Esophagus squamous epithelium (tissue), 5 donors: ENCODE data around the gene DDX54. TPM values are rescaled to one million over a fixed set of nuclear protein-coding genes. Genes with fewer than 3 reads are reported as not detected.
A peak's percentile ranks its signal among the peaks of the same experiment; 100 is the strongest.
"Not testable (repeated sequence)": the region's sequence is repeated elsewhere in the genome, so short reads cannot be mapped to it uniquely, and the experiment has no call there.

Experiments used
- DNase-seq: peaks from one replicate; lab custom pipeline; 2025; lab: John Stamatoyannopoulos, UW
- H3K27ac ChIP-seq, 4 donors: fragments of 200-600 bp; sonication (generic); one replicate each; pipeline ENCODE4 v1.5.1; 2016 to 2019; ENCODE audit warnings: mild to moderate bottlenecking in 1 of 4
- H3K27me3 ChIP-seq, 4 donors: fragments of 200-600 bp; sonication (generic); 1 replicate in 3 of 4; 2 replicates in 1 of 4; pipeline versions ENCODE4 v1.5.1 to v1.6.0; 2017 to 2021; ENCODE audit warnings: antibody characterized with exemption in 1 of 4
- H3K36me3 ChIP-seq, 3 donors: fragments of 200-600 bp; sonication (generic); one replicate each; pipeline ENCODE4 v1.5.1; 2016 to 2019
- H3K4me1 ChIP-seq, 3 donors: fragments of 200-600 bp; sonication (generic); one replicate each; pipeline ENCODE4 v1.5.1; 2017 to 2019
- H3K4me3 ChIP-seq, 4 donors: fragments of 200-600 bp; sonication (generic); 1 replicate in 3 of 4; 2 replicates in 1 of 4; pipeline ENCODE4 v1.5.1; 2016 to 2019; ENCODE audit warnings: mild to moderate bottlenecking in 2 of 4, moderate library complexity in 1 of 4
- H3K9me3 ChIP-seq, 3 donors: fragments of 200-600 bp; sonication (generic); one replicate each; pipeline ENCODE4 v1.5.1; 2016 to 2019
- CTCF ChIP-seq, 6 experiments: fragments of 450-650 bp in 4 of 6; fragments of 200-600 bp in 2 of 6; sonication (generic) in 2 of 6; IDR thresholded peaks; one replicate each; pipeline ENCODE4 v1.5.1; 2016 to 2019; ENCODE audit warnings: antibody characterized with exemption in 6 of 6, mild to moderate bottlenecking in 4 of 6, moderate library complexity in 4 of 6
- POLR2A ChIP-seq, 4 donors: fragments of 450-650 bp; IDR thresholded peaks; one replicate each; pipeline ENCODE4 v1.6.1; 2017; ENCODE audit warnings: antibody characterized with exemption in 4 of 4, mild to moderate bottlenecking in 4 of 4, moderate library complexity in 3 of 4
- WGBS, 2 donors: methylation state at CpG; one replicate each; pipeline ENCODE4 v1.1.5; 2018; 5-methylcytosine and 5-hydroxymethylcytosine counted together
- intact Hi-C: fragments of 100-400 bp; cut with DNase I; formaldehyde crosslinking; loops from one replicate; pipeline ENCODE4 v1.15.0; 2022
- total RNA-seq, 4 donors: library from RNA; depleted of rRNA; stranded (reverse); fragments of >200 nt; gene quantifications; one replicate each; pipeline ENCODE4 v1.1.0, GENCODE V29; 2016
- donor health status: DM: yes; HTN: yes; CAD: no.

Gene DDX54
- total RNA-seq, 4 donors from 2014 or later: 35.3 to 80.5 (median 65.2) TPM

- peak overlapping the region in 2 of 4 donors; percentile 50 to 61 for H3K27ac ChIP-seq
- intact Hi-C loops: no loop called here
- no peaks in the 10 kb centered on the region for H3K36me3 ChIP-seq
- H3K9me3 ChIP-seq: no peaks in the 10 kb centered on the region
- 53 to 61% methylated on average over 7 of the region's 17 CpGs for WGBS, 2 donors
- no peak for DNase-seq
- no peak overlapping the region for H3K4me3 ChIP-seq
- TF ChIP-seq POLR2A (IDR thresholded peaks at IDR 0.05): no peak
- TF ChIP-seq CTCF (IDR thresholded peaks at IDR 0.05): no peak
- H3K4me1 ChIP-seq: peaks cover 0 to 22% (median 0%) of the 10 kb centered on the region in 3 donors
- peaks cover 0 to 3% (median 0%) of the 10 kb centered on the region in 4 donors for H3K27me3 ChIP-seq
These were observed 42.9 kb downstream of the DDX54 start for GRCh38 chr12:113142173-113142885.

GRCh38 chr12:113141716-113142115 lies 43.6 kb downstream of the DDX54 start:
- WGBS, 2 donors: 58 to 67% methylated on average over 2 of the region's 3 CpGs
- H3K4me3 ChIP-seq, H3K36me3 ChIP-seq, H3K9me3 ChIP-seq, intact Hi-C loops, DNase-seq, H3K27me3 ChIP-seq: not testable (repeated sequence)
- Histone ChIP-seq H3K4me1 (peaks cover 0 to 28% (median 0%) of the 10 kb centered on the region in 3 donors), H3K27ac (peak overlapping the region in 2 of 4 donors; percentile 50 to 61)

- Histone ChIP-seq H3K36me3 (no peaks in the 10 kb centered on the region), H3K27me3 (peaks cover 0 to 18% (median 0%) of the 10 kb centered on the region in 4 donors), H3K9me3 (no peaks in the 10 kb centered on the region), H3K4me1 (peaks cover 0 to 38% (median 4%) of the 10 kb centered on the region in 3 donors), H3K4me3 (no peak overlapping the region), H3K27ac (no peak overlapping the region)
- WGBS, 2 donors: 69 to 75% methylated on average over 7 of the region's 7 CpGs
- intact Hi-C loops: no loop called here
- TF ChIP-seq POLR2A (IDR thresholded peaks at IDR 0.05): no peak
- TF ChIP-seq CTCF (IDR thresholded peaks at IDR 0.05): no peak
- DNase-seq: no peak
These were observed 44.6 kb downstream of the DDX54 start for GRCh38 chr12:113140706-113141105.

GRCh38 chr12:113138826-113139225 lies 46.5 kb downstream of the DDX54 start:
- WGBS, 2 donors: 80 to 100% methylated on average over 1 to 2 of the region's 3 CpGs
- intact Hi-C loops: no loop called here
- H3K27me3 ChIP-seq: peaks cover 0 to 37% (median 1%) of the 10 kb centered on the region in 4 donors
- H3K4me3 ChIP-seq: no peak overlapping the region
- H3K4me1 ChIP-seq: peaks cover 0 to 47% (median 7%) of the 10 kb centered on the region in 3 donors
- DNase-seq: no peak
- H3K9me3 ChIP-seq: no peaks in the 10 kb centered on the region
- peak overlapping the region in 1 of 4 donors; percentile 87 for H3K27ac ChIP-seq
- H3K36me3 ChIP-seq: no peaks in the 10 kb centered on the region
- no peak for TF ChIP-seq CTCF (IDR thresholded peaks at IDR 0.05)
- TF ChIP-seq POLR2A (IDR thresholded peaks at IDR 0.05): no peak

GRCh38 chr12:113137861-113138783 lies 47.2 kb downstream of the DDX54 start:
- H3K4me3 ChIP-seq: no peak overlapping the region
- no peaks in the 10 kb centered on the region for H3K9me3 ChIP-seq
- peaks cover 0 to 42% (median 1%) of the 10 kb centered on the region in 4 donors for H3K27me3 ChIP-seq
- no peak for TF ChIP-seq CTCF (IDR thresholded peaks at IDR 0.05)
- TF ChIP-seq POLR2A (IDR thresholded peaks at IDR 0.05): no peak
- no peaks in the 10 kb centered on the region for H3K36me3 ChIP-seq
- peak overlapping the region; percentile 31 to 87 (median 80) for H3K27ac ChIP-seq
- intact Hi-C loops: no loop called here
- 84% methylated on average over 9 to 10 of the region's 12 CpGs for WGBS, 2 donors
- H3K4me1 ChIP-seq: peaks cover 0 to 47% (median 7%) of the 10 kb centered on the region in 3 donors
- no peak for DNase-seq
